DOHH2 (cell line): ENCODE measurements around the gene KBTBD8.

ENCODE experiments used
- H3F3A ChIP-seq: fragments of 200-600 bp; sonication (generic), shearing (Covaris generic); 2 replicates; pipeline ENCODE4 v1.6.0; 2016; ENCODE audit warnings: antibody characterized with exemption, mild to moderate bottlenecking; ENCODE audit not compliant: control insufficient read depth, insufficient read depth
- H3K27ac ChIP-seq: fragments of 200-600 bp; sonication (generic); 2 replicates; pipeline ENCODE4 v1.5.1; 2014; ENCODE audit warnings: low read depth, mild to moderate bottlenecking, low read length, moderate library complexity
- H3K27me3 ChIP-seq: fragments of 200-600 bp; sonication (generic); 2 replicates; pipeline ENCODE4 v1.6.1; 2014; ENCODE audit warnings: mild to moderate bottlenecking, low read length, mixed read lengths; ENCODE audit not compliant: control insufficient read depth
- H3K36me3 ChIP-seq: fragments of 200-600 bp; sonication (generic); 2 replicates; pipeline ENCODE4 v1.6.1; 2014; ENCODE audit warnings: mild to moderate bottlenecking, low read length, moderate library complexity, mixed read lengths; ENCODE audit not compliant: control insufficient read depth
- H3K4me1 ChIP-seq: fragments of 200-600 bp; sonication (generic); 2 replicates; pipeline ENCODE4 v1.6.1; 2014; ENCODE audit warnings: mild to moderate bottlenecking, low read length, mixed read lengths; ENCODE audit not compliant: control insufficient read depth
- H3K4me2 ChIP-seq: fragments of 200-600 bp; sonication (generic); 2 replicates; pipeline ENCODE4 v1.6.0; 2014; ENCODE audit warnings: mild to moderate bottlenecking, low read length, moderate library complexity
- H3K4me3 ChIP-seq: fragments of 200-600 bp; sonication (generic); 2 replicates; pipeline ENCODE4 v1.5.1; 2014; ENCODE audit warnings: mild to moderate bottlenecking, low read length, mixed read lengths
- H3K79me2 ChIP-seq: fragments of 200-600 bp; sonication (generic); 2 replicates; pipeline ENCODE4 v1.6.1; 2014; ENCODE audit warnings: mild to moderate bottlenecking, low read length, mixed read lengths; ENCODE audit not compliant: control insufficient read depth
- H3K9me2 ChIP-seq: fragments of 200-600 bp; sonication (generic); replicated peaks from 2 replicates; pipeline ENCODE4 v1.6.1; 2014; ENCODE audit warnings: mild to moderate bottlenecking, low read length, mixed read lengths; ENCODE audit not compliant: control insufficient read depth
- H3K9me3 ChIP-seq: fragments of 200-600 bp; sonication (generic); 2 replicates; pipeline ENCODE4 v1.6.1; 2014; ENCODE audit warnings: antibody characterized with exemption, low read length, mixed read lengths; ENCODE audit not compliant: control insufficient read depth, insufficient read depth
- H4K20me1 ChIP-seq: fragments of 200-600 bp; sonication (generic); 2 replicates; pipeline ENCODE4 v1.6.0; 2014; ENCODE audit warnings: low read depth, mild to moderate bottlenecking, antibody characterized with exemption, low read length, moderate library complexity; ENCODE audit not compliant: control insufficient read depth, insufficient read depth
- CTCF ChIP-seq: fragments of 200-600 bp; sonication (generic); IDR thresholded peaks from one replicate; pipeline ENCODE4 v1.5.1; 2014; ENCODE audit warnings: antibody characterized with exemption, mild to moderate bottlenecking, low read depth, low read length; ENCODE audit not compliant: poor library complexity, severe bottlenecking
- EZH2phosphoT487 ChIP-seq: fragments of 200-600 bp; sonication (generic); IDR thresholded peaks from 2 replicates; pipeline ENCODE4 v1.6.1; 2017; ENCODE audit warnings: borderline replicate concordance, mild to moderate bottlenecking, antibody characterized with exemption, low read length, moderate library complexity, mixed read lengths

The KBTBD8 gene

GRCh38 chr3:67009716-67010115, 11.6 kb downstream of the KBTBD8 start:
- peaks cover 97% of the 10 kb centered on the region for H3K4me1 ChIP-seq

GRCh38 chr3:67011414-67012131, 13.5 kb downstream of the KBTBD8 start:
- peaks cover 62% of the 10 kb centered on the region for H3F3A ChIP-seq
- H3K36me3 ChIP-seq, result peaks cover 79% of the 10 kb centered on the region
- no peak for TF ChIP-seq CTCF
- TF ChIP-seq EZH2phosphoT487, result no peak
- peak overlapping the region; percentile 17 for H3K27ac ChIP-seq
- peak overlapping the region; percentile 26 for H3K4me2 ChIP-seq
- peaks cover under 1% of the 10 kb centered on the region; the same call in 1 of the 2 replicates for H4K20me1 ChIP-seq
- H3K4me3 ChIP-seq, result no peak overlapping the region
- H3K9me2 ChIP-seq, result no peaks in the 10 kb centered on the region
- no peaks in the 10 kb centered on the region for H3K9me3 ChIP-seq
- peaks cover 79% of the 10 kb centered on the region for H3K79me2 ChIP-seq
- peaks cover 95% of the 10 kb centered on the region for H3K4me1 ChIP-seq
- no peaks in the 10 kb centered on the region for H3K27me3 ChIP-seq

More at GRCh38 chr3:67009716-67010115, 11.6 kb downstream of the KBTBD8 start:
- Histone ChIP-seq H3K4me2 (peak overlapping the region; percentile 15; the same call in 1 of the 2 replicates), H3K27me3 (no peaks in the 10 kb centered on the region), H3K4me3 (no peak overlapping the region), H4K20me1 (peaks cover 15% of the 10 kb centered on the region), H3K79me2 (peaks cover 94% of the 10 kb centered on the region), H3K9me3 (no peaks in the 10 kb centered on the region), H3K9me2 (no peaks in the 10 kb centered on the region), H3F3A (peaks cover 44% of the 10 kb centered on the region), H3K36me3 (peaks cover 91% of the 10 kb centered on the region), H3K27ac (0 out of 2 replicates have a peak overlapping the region, but pooled peaks have one; percentile 6)
- TF ChIP-seq EZH2phosphoT487 (no peak), CTCF (no peak)

GRCh38 chr3:67012564-67012963, 14.5 kb downstream of the KBTBD8 start:
- Histone ChIP-seq H3K4me3 (no peak overlapping the region), H3K4me1 (peaks cover 95% of the 10 kb centered on the region), H3K36me3 (peaks cover 69% of the 10 kb centered on the region), H3K27ac (peak overlapping the region; percentile 47), H3K27me3 (no peaks in the 10 kb centered on the region), H3K79me2 (peaks cover 69% of the 10 kb centered on the region), H3F3A (peaks cover 71% of the 10 kb centered on the region), H4K20me1 (no peaks in the 10 kb centered on the region), H3K4me2 (peak overlapping the region; percentile 26), H3K9me3 (no peaks in the 10 kb centered on the region), H3K9me2 (no peaks in the 10 kb centered on the region)
- TF ChIP-seq CTCF (no peak), EZH2phosphoT487 (no peak)
